ENCODE measurements around the gene SV2C.

The SV2C gene

GRCh38 chr5:76113103-76113502 lies 29.9 kb downstream of the SV2C start:
- no peak for TF ChIP-seq CTCF (IDR thresholded peaks at IDR 0.05)

- TF ChIP-seq CTCF (IDR thresholded peaks at IDR 0.05), result no peak
Measured at GRCh38 chr5:76114179-76114851, 31.1 kb downstream of the SV2C start.

GRCh38 chr5:76125346-76125745 lies 42.2 kb downstream of the SV2C start:
- no peak for TF ChIP-seq CTCF (IDR thresholded peaks at IDR 0.05)

- TF ChIP-seq CTCF (IDR thresholded peaks at IDR 0.05), result no peak
Measured at GRCh38 chr5:76125888-76126287, 42.7 kb downstream of the SV2C start.

- no peak for TF ChIP-seq CTCF (IDR thresholded peaks at IDR 0.05)
Measured at GRCh38 chr5:76134003-76134402, 50.8 kb downstream of the SV2C start.

- no peak for TF ChIP-seq CTCF (IDR thresholded peaks at IDR 0.05)
Measured at GRCh38 chr5:76134646-76135045, 51.5 kb downstream of the SV2C start.

- TF ChIP-seq CTCF (IDR thresholded peaks at IDR 0.05), result no peak
Measured at GRCh38 chr5:76137887-76138542, 54.8 kb downstream of the SV2C start.
